ENCODE results near the gene SIX5. TPM values are rescaled to one million over a fixed set of nuclear protein-coding genes. Genes with fewer than 3 reads are reported as not detected.
A peak's percentile ranks its signal among the peaks of the same experiment; 100 is the strongest.

SIX5 gene
- total RNA-seq, 1 donor: 1.6 TPM

DNA sequence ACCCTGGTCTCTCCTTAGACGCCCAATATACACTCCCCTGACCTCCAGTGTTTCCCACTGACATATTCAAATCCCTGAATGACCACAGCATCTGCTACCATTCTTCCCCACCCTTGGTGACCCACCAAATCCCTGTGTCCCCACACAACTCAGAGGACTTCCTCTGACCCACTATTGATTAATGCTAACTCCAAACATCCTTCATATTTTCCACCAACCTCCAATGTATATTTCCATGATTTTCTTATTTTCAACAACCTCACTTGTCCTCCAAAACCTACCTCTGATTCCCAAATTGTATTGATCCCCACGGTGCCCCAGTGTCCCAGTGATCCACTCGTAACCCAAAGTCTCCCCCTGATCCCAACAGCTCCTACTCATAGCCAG lies 24.1 kb upstream of the SIX5 start:
- DNase-seq (ENCODE audit: low read depth in 2 of 3, low spot score in 2 of 3): no peak

DNA sequence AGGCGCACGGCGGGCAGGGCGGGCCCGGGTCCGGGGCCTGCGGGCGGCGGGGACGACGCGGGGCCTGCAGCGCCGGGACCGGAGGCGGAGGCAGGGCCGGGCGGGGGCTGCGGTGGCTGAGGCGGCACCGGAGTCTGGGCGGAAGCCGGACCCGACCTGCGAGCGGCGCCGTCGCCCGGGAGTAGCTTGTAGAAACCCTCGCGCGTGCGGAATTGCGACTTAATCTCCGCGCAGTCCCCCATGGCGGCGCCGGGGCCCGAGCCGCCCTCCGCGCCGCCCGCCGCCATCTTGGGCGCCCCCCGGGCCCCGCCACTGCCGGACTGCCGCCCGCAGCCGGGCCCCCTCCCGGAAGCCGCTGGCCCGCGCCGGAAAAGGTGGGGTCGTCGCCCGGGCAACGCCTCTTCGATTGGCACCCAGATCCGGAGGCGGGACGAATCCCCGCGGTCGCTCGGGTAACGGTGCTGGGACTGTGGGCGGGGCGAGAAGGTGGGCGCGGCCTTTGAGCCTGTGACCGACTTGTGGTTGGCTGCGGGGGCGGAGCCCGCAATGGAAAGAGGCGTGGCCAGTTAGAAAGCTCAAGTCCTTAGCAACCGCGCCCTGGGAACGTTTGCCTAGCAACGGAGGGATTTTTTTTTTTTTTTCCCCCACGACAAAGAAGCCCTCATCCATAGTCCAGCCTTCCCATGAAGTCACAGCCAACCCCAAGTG lies 23.6 kb upstream of the SIX5 start, which contains the start of gene DMWD:
TSS of gene DMWD (minus strand) at position 376 of the 708 bp plus-strand sequence. CDS start at position 287, 89 bp downstream.
- DNase-seq (ENCODE audit: low read depth in 2 of 3, low spot score in 2 of 3): peak; percentile 95 to 98 (median 97)

DNA sequence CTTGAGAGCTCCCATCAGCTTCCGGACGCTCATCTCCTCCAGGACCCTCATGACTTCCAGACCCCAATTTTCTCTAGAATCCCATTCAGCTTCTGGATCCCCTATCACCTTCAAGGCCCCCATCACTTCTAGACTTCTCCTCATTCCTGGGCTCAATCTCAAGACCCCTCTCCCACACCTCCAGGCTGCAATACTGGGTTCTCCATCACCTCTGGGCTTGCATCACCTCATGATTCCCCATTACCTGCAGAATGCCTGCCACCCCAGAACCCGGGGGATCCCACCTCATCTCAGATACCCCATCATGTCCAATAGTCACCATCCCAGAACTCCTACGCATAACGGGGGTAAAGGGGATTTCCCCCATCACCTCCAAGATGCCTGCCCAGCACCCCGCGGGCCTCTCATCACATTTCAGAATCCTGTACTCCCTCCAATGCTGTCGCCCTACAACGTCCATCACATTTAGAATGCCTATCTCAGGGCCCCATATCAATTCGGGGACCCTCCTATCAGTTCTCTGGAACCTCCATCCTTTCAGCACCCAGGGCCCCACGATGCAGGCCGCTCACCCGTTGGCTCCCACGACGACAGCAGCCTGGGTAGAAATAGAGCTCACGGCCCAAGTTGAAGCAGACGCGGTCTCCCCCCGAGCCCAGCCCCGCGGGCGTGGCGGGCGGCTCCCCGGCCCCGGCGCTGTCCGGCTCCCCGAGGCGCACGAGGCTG lies 22.9 kb upstream of the SIX5 start:
- no peak for DNase-seq (ENCODE audit: low read depth in 2 of 3, low spot score in 2 of 3)

GRCh38 chr19:45790942-45791341 lies 21.9 kb upstream of the SIX5 start:
- DNase-seq (ENCODE audit: low read depth in 2 of 3, low spot score in 2 of 3): peak in 2 of 3 donors; percentile 81 to 86

GRCh38 chr19:45789035-45789786 lies 20.2 kb upstream of the SIX5 start:
- no peak for DNase-seq (ENCODE audit: low read depth in 2 of 3, low spot score in 2 of 3)

GRCh38 chr19:45786533-45786894 lies 17.5 kb upstream of the SIX5 start:
- DNase-seq (ENCODE audit: low read depth in 2 of 3, low spot score in 2 of 3): no peak

DNA sequence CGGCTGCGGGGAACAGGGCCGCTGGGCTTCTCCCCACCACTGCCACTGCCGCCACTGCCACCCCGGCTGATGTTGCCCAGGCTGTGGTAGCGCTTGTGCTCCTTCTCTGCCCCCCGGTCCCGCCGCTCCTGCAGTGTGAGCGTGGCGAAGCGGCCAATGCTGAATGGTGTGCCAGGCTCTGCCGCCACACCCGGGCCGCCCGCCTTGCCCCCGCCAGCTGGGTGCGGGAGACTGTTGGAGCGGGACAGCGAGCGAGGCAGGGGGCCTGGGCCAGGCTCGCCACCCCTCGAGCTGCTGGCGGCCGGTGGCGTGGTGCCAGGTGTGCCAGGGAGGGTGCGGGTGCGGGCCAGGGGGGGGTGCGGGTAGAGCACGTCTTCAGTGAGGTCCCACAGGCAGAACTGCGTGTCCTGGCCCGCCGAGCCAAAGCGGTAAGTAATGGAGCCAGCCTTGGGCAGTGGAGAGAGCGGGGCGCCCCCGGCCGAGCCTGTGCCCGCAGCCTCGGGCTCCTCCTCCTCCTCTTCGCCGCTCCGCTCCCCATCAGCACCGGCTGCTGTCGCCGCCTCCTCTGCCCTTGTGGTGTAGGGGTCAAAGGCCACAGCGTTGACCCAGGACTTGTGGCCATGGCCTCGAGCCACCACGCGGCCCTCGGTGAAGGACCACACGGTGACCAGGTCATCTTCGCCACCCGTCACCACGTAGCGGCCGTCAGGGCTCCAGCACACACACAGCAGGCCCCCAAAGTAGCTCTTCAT lies 16.9 kb upstream of the SIX5 start:
- no peak for DNase-seq (ENCODE audit: low read depth in 2 of 3, low spot score in 2 of 3)

DNA sequence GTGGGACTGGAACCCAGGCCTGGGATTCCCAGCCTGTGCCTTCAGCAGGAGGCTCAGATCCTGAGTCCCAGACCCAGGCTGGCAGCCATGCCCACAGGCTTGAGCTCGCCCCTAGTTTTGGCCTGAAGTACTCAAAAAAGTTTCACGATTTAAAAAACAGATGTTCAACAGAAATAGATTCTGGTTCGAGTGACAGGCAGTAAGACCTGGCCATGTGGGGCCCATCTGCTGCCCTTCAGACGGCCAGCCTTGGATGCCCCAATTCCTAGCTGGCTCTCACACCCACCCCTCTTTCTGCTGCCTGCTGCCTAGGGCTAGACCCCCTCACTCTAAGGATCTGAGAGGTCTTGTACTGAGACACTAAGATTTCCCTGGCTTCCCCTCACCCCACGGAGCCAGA lies 16.0 kb upstream of the SIX5 start:
- DNase-seq (ENCODE audit: low read depth in 2 of 3, low spot score in 2 of 3): no peak

DNA sequence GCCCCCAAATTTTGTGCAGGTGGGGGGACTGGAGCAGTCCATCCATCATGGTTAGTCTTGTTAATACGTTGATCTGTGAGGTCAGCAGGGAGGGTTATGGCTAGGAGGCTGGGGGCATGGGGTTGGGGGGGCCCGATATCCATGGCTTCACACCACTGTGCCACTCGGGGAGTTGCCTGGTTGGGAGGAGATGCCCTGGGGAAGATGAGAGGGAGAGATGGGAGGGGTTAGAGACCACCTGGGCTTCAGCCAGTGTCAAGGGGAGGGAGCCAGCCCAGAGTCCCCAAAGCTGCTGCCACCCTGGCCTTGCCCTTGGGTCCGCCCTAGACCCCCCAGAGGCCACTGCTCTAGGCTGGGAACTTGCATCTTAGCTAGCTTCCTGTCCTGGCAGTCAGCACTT lies 15.0 kb upstream of the SIX5 start:
- no peak for DNase-seq (ENCODE audit: low read depth in 2 of 3, low spot score in 2 of 3)

GRCh38 chr19:45782820-45783785 lies 14.1 kb upstream of the SIX5 start:
- no peak for DNase-seq (ENCODE audit: low read depth in 2 of 3, low spot score in 2 of 3)

GRCh38 chr19:45782162-45782691 lies 13.2 kb upstream of the SIX5 start, which contains the start of gene DMPK:
DMPK (minus strand) TSS chr19:45782490; CDS start chr19:45782352, 138 bp downstream.
- DNase-seq (ENCODE audit: low read depth in 2 of 3, low spot score in 2 of 3): no peak

- no peak for DNase-seq (ENCODE audit: low read depth in 2 of 3, low spot score in 2 of 3)
Measured at GRCh38 chr19:45781214-45782161, 12.4 kb upstream of the SIX5 start.

GRCh38 chr19:45780448-45781213 lies 11.6 kb upstream of the SIX5 start:
- no peak for DNase-seq (ENCODE audit: low read depth in 2 of 3, low spot score in 2 of 3)

- no peak for DNase-seq (ENCODE audit: low read depth in 2 of 3, low spot score in 2 of 3)
Measured at GRCh38 chr19:45780146-45780447, 11.0 kb upstream of the SIX5 start.

DNA sequence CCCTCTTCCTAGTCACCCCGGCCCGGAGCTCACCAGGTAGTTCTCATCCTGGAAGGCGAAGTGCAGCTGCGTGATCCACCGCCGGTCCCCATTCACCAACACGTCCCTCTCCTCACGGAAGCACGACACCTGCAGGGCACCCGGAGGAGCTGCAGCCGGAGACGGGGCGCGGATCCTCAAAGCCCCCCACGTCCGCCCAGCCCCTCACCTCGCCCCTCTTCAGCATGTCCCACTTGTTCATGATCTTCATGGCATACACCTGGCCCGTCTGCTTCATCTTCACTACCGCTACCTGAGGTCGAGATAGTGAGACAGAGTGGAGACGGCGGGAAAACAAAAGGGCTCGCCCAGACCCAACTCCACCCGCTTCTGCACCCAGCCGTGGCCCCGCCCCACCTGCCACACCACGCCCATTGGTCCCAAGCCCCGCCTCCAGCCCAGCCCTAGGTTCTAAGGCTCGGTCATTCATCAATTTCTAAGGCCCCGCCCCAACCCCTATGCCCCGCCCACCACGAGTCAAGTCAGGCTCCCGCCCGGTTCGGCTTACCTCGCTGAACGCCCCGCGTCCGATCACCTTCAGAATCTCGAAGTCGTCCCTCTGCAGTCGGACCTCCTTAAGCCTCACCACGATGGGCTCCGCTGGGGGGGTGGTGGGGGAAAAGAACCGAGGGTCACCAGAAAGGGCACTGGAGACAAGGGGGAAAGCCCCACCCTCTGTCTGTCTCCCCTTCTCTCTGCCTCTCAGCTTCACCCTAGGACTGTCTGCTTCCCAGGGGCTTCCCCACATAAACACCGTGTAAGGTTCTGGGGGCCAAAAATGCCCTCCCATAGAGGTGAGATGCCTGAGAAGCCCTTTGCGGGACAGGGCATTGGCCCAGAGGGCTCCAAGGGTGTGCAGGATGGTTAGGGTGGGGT lies 10.4 kb upstream of the SIX5 start:
- peak; percentile 42 to 78 (median 74) for DNase-seq (ENCODE audit: low read depth in 2 of 3, low spot score in 2 of 3)

DNA sequence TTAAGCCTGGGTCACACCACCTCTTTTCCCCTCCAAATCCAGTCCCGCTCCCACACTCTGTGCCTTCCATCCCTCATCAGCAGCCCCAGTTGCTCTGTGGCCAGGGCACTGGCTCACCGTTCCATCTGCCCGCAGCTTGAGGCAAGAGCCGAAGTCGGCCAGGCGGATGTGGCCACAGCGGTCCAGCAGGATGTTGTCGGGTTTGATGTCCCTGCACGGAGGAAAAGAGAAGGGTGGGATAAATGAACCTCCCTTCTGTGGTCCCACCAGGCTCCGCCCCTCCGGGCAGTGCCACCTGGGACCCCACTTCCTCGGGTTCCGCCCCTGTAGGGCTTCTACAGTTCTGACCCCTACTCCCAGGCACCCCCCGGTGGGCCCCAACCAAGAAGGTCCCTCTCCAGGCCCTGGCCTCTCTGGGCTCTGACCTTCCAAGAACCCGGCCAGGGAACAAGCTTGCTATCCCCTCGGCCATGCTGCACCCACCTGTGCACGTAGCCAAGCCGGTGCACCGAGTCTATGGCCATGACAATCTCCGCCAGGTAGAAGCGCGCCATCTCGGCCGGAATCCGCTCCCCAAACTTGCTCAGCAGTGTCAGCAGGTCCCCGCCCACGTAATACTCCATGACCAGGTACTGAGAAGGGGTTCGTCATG lies 9.1 kb upstream of the SIX5 start:
- DNase-seq (ENCODE audit: low read depth in 2 of 3, low spot score in 2 of 3): no peak

All from hematopoietic multipotent progenitor cell (in vitro differentiated cells).